Measurements from ENCODE around the gene SLC44A4.
"Not testable (repeated sequence)": the region's sequence is repeated elsewhere in the genome, so short reads cannot be mapped to it uniquely, and the experiment has no call there.

SLC44A4 gene

DNA sequence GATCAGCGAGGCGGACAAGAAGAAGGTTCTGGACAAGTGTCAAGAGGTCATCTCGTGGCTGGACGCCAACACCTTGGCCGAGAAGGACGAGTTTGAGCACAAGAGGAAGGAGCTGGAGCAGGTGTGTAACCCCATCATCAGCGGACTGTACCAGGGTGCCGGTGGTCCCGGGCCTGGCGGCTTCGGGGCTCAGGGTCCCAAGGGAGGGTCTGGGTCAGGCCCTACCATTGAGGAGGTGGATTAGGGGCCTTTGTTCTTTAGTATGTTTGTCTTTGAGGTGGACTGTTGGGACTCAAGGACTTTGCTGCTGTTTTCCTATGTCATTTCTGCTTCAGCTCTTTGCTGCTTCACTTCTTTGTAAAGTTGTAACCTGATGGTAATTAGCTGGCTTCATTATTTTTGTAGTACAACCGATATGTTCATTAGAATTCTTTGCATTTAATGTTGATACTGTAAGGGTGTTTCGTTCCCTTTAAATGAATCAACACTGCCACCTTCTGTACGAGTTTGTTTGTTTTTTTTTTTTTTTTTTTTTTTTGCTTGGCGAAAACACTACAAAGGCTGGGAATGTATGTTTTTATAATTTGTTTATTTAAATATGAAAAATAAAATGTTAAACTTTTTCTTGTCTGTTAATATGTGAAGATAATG is 49.0 kb downstream of the SLC44A4 start:
- no peak for DNase-seq (ENCODE audit: low read depth, low spot score)

DNA sequence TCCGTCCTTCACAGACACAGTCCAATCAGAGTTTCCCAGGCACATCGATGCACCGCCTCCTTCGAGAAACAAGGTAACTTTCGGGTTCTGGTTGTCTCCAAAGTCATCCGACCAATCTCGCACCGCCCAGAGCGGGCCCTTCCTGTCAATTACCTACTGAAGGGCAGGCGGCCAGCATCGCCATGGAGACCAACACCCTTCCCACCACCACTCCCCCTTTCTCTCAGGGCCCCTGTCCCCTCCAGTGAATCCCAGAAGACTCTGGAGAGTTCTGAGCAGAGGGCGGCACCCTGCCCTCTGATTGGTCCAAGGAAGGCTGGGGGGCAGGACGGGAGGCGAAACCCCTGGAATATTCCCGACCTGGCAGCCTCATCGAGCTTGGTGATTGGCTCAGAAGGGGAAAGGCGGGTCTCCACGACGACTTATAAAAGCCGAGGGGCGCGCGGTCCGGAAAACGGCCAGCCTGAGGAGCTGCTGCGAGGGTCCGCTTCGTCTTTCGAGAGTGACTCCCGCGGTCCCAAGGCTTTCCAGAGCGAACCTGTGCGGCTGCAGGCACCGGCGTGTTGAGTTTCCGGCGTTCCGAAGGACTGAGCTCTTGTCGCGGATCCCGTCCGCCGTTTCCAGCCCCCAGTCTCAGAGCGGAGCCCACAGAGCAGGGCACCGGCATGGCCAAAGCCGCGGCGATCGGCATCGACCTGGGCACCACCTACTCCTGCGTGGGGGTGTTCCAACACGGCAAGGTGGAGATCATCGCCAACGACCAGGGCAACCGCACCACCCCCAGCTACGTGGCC is 51.3 kb downstream of the SLC44A4 start, which contains the start of gene HSPA1B:
Gene HSPA1B (plus strand): TSS at position 453 of the 794 bp plus-strand sequence. CDS start 213 bp downstream, at position 666.
- peak; percentile 99 for DNase-seq (ENCODE audit: low read depth, low spot score)

DNA sequence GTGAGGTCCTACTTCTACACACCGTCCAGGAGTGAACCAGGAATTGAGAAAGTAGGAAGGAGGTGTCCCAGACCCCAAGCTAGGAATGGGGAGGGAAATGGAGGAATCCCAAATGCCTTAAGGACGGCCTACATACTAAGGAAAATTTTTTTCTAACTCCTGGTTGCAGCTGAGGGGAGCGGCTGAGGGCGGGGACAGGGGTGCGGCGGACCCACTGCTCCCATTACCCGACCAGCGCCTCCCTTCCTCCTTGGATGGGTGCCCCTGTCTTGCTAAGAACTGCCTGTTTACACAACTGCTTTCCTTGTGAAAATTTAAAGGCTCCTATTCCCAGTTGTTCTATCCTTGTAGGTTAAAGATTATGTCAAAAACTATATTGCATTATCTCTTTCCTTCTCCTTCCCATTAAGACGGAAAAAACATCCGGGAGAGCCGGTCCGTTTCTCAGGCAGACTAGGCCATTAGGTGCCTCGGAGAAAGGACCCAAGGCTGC is 52.0 kb downstream of the SLC44A4 start:
- no peak for DNase-seq (ENCODE audit: low read depth, low spot score)

DNA sequence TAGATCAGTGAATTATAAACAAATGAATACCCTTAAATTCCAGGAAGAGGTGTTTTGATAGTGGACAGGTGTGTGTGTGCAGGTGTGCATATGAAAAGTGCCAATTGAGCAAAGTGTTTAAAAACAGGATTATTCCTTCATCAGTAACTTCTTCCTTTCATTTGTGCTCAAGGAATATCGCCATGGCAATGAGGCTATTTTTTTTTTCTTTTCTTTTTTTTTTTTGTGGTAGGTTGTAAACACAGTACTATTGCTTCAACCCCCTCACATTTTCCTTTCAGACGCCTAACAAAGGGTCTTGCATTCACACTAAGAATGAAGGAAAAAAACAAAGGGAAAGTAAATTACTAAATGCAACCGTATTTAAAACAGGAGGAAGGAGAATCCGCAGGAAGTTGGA is 53.2 kb downstream of the SLC44A4 start:
- no peak for DNase-seq (ENCODE audit: low read depth, low spot score)

DNA sequence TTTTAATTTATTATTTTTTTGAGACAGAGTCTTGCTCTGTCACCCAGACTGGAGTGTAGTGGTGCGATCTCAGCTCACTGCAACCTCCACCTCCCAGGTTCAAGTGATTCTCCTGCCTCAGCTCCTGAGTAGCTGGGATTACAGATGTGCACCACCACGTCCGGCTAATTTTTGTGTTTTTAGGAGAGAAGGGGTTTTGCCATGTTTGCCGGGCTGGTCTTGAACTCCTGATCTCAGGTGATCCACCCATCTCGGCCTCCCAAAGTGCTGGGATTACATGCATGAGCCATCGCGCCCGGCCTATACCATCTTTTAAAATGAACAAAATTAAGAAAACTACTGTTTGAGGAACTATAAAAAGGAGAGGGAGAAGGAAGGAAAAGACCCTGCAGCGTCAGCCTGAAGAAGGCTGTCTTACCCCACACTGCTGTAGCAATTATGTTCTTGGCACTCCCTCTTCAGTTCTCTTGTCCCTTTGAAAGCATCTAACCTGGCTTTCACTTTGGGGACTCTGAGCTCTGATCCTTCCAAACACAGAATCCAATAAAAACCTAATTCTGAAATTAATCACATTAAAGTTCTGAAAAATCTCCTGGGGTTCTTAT is 55.1 kb downstream of the SLC44A4 start:
- not testable (repeated sequence) for DNase-seq (ENCODE audit: low read depth, low spot score)

DNA sequence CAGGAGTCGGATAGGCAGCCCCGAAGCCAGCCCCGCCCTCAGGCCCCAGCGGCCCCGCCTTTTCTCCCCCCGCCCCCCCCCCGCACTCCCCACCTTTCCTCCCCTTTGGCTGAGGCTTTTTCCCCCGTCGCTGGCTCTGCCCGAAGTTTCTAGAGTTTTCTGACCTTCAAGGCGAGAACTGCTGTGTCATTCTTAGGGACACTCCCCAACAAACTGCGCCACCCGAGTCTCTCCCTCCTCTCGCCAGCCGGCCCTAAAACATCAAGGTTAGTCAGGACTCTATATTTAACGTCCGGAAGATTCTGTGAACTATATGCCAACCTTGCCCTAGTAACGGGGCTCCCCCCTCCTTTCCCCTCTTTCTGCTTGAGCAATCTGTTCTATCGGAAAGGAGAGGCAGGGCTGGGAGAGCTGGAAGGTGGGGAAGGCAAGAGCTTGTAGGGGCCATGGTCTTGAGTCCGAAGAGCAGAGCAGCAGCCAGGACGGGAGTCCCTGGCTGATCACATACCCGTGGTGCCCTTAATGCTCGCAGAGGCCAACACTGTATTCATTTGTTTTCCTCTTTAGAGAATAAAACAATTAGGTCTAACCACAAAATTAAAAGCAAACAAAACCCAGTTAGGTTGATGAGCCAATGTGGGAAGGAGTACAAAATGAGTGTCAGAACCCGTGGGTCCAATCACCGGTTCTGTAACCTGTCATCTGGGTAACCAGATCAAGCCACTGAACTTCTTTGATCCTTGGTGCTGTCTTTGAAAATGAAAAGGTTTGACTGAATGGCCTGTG is 56.6 kb downstream of the SLC44A4 start:
- no peak for DNase-seq (ENCODE audit: low read depth, low spot score)

DNA sequence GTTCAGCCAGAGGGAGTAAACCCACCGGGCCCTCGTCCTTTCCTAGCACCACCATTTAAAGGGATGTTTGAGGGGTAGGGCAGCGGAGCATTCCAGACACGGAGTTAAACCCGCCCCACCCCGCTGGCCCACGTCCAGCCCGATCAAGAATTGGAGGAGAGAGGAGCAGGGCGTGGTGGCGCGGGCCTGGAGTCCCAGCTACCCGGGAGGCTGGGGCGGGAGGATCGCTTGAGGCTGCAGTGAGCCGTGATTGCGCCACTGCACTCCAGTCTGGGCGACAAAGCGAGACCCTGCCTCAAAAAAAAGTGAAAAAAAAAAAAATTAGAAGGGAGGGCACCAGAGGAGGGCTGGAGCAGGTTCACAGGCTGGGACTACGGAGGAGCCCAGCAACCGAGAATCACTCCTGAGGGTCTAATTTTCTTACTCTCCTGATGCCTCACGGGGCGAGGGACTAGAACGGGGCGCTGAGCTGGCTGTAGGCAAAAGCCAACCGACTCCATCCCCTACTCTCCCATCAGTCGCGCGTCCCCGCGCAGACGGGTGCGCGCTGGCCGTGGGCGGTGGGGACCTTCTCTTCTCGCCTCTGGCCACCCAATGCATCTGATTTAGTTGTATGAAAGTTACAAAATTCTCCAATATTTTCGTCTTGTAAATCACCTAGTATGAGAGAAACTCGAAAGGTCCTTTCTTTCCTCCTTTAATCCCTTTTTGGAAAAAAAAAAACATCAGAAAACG is 57.3 kb downstream of the SLC44A4 start:
- DNase-seq (ENCODE audit: low read depth, low spot score), result no peak

DNA sequence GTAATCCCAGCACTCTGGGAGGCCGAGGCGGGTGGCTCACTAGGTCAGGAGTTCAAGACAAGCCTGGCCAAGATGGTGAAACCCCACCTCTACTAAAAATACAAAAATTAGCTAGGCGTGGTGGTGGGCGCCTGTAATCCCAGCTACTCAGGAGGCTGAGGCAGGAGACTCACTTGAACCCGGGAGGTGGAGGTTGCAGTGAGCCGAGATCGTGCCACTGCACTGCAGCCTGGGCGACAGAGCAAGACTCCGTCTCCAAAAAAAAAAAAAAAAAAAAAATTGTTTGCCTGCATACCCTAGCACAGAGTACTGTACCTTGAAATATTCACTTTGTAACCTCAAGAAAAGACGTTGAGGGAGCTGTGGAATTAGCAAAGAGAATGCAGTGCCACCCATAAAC is 58.4 kb downstream of the SLC44A4 start:
- not testable (repeated sequence) for DNase-seq (ENCODE audit: low read depth, low spot score)

DNA sequence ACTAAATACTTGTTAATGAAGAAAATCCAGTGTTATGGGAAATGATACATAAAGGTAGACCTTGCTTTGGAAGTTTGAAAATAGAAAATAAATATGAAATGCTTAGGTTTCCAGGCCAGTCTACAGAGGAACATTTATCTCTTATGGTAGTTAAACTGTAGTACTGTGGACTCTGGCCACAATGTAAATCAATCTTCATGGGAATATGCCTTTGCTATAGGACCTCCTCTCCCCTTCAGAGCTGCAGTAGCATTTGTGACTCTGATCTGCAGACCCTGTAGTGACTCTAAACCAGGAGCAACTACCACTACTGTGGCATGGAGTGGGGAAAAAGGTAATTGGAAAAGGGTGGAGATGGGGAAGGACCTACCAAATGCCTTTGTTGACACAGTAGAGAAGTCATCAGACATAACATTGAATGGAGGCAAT is 58.9 kb downstream of the SLC44A4 start:
- DNase-seq (ENCODE audit: low read depth, low spot score), result no peak

DNA sequence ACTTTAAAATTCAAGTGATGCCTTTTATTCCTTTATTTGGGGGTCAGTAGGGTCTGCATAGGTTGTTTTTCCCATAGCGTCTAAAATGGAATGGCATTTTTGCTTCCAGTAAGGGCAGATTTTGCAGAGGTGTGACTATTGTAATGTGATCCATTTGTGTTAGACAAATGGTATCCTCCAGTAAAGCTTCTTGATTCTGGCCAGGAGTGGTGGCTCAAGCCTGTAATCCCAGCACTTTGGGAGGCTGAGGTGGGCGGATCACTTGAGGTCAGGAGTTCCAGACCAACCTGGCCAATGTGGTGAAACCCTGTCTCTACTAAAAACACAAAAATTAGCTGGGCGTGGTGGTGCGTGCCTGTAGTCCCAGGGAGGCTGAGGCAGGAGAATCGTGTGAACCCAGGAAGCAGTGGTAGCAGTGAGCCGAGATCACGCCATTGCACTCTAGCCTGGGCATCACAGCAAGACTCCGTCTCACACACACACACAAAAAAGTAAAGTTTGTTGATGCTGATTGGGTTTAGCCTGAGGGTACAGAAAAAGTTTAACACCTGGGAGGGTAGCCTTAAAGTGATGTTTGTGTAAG is 60.8 kb downstream of the SLC44A4 start:
- not testable (repeated sequence) for DNase-seq (ENCODE audit: low read depth, low spot score)

DNA sequence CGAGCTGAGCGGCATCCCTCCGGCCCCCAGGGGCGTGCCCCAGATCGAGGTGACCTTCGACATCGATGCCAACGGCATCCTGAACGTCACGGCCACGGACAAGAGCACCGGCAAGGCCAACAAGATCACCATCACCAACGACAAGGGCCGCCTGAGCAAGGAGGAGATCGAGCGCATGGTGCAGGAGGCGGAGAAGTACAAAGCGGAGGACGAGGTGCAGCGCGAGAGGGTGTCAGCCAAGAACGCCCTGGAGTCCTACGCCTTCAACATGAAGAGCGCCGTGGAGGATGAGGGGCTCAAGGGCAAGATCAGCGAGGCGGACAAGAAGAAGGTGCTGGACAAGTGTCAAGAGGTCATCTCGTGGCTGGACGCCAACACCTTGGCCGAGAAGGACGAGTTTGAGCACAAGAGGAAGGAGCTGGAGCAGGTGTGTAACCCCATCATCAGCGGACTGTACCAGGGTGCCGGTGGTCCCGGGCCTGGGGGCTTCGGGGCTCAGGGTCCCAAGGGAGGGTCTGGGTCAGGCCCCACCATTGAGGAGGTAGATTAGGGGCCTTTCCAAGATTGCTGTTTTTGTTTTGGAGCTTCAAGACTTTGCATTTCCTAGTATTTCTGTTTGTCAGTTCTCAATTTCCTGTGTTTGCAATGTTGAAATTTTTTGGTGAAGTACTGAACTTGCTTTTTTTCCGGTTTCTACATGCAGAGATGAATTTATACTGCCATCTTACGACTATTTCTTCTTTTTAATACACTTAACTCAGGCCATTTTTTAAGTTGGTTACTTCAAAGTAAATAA is 61.5 kb downstream of the SLC44A4 start:
- not testable (repeated sequence) for DNase-seq (ENCODE audit: low read depth, low spot score)

DNA sequence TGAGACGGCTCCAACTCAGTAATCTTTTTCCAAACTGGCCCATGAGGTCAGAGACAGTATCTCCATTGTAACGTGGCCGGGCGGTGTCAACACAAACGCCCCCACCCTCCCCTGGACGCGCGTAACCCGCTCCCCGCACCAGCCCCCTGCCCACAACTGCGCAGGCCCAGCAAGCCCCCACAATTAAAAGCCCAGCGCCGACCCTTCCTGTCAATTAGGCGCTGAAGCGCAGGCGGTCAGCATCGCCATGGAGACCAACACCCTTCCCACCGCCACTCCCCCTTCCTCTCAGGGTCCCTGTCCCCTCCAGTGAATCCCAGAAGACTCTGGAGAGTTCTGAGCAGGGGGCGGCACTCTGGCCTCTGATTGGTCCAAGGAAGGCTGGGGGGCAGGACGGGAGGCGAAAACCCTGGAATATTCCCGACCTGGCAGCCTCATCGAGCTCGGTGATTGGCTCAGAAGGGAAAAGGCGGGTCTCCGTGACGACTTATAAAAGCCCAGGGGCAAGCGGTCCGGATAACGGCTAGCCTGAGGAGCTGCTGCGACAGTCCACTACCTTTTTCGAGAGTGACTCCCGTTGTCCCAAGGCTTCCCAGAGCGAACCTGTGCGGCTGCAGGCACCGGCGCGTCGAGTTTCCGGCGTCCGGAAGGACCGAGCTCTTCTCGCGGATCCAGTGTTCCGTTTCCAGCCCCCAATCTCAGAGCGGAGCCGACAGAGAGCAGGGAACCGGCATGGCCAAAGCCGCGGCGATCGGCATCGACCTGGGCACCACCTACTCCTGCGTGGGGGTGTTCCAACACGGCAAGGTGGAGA is 63.6 kb downstream of the SLC44A4 start, which contains the start of the genes HSPA1A and HSPA1L:
Gene HSPA1A (plus strand): TSS at position 519 of the 814 bp plus-strand sequence. CDS start 214 bp downstream, at position 733.
Gene HSPA1L (minus strand): TSS at position 259 of the 814 bp plus-strand sequence. CDS start 3,311 bp downstream, outside the sequence.
- DNase-seq (ENCODE audit: low read depth, low spot score), result no peak

DNA sequence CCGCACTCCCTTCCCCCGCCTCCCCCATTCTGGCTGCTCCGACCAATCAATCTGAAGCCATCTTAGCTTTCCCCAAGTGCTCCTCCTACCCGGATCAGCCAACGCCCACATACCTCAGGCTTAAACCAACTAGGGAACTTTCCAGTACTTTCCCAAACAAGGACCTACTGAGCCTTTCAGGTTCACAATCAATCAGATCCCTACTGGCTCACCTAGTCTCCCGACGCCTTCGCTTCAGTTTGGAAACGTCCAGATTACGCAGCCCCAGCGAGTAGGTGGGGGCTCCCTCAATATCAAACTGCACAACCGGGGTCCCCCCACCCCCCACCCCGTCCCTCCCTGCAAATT is 64.1 kb downstream of the SLC44A4 start:
- no peak for DNase-seq (ENCODE audit: low read depth, low spot score)

DNA sequence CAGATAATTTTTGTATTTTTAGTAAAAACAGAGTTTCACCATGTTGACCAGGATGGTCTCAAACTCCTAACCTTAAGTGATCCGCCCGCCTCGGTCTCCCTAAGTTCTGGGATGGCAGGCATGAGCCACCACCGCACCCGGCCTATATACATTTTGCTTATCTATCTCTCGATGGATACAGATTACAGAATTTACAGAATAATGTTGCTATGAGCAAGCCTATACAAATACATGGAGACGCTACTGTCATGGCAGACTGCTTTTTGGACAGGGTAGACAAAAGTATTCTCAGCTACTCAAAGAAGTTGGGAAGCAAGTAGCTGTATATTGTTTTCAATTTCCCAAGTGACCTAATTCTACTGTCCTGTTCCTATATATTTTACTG is 65.3 kb downstream of the SLC44A4 start:
- DNase-seq (ENCODE audit: low read depth, low spot score), result no peak

All from smooth muscle cell of the brain vasculature (primary cell).